ENCODE results near the gene MPPED2.
A peak's percentile ranks its signal among the peaks of the same experiment; 100 is the strongest.

The MPPED2 gene

DNA sequence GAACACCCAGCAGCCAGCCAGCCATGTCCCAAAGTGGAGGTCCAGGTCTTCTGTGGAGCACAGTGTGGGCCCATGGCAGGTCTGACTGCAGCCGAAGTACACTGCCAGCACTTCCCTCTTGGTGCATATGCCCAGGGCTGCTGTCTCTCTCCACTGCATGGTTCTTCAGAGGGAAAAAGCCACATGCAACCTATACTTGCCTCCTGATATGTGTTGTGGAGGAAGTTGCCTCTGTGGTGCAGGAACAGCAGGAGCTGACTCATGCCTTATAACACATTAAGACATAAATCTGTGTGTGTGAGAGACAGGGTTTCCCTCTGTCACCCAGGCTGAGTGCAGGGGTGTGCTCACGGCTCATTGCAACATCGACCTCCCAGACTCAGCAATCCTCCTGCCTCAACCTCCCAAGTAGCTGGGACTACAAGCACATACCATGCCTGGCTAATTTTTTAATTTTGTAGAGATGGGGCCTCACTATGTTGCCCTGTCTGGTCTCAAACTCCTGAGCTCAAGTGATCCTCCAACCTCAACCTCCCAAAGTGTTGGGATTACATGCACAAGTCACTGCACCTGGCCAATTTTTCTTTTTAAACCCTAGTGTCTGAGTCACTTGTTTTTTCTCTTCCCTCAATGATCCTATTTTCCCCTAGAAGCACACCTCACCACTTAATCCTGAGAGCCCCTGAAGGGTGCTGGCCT, 98.8 kb downstream of the MPPED2 start:
- TF ChIP-seq JUND (IDR thresholded peaks at IDR 0.05; ENCODE audit: low read depth): no peak
- no peak for DNase-seq (ENCODE audit: low read depth in 1 of 2, low spot score in 1 of 2)
- in situ Hi-C loops (cut with HindIII; ENCODE audit: low pct_unique_long_range_greater_than_20kb, low sequenced_read_pairs): no loop called here

DNA sequence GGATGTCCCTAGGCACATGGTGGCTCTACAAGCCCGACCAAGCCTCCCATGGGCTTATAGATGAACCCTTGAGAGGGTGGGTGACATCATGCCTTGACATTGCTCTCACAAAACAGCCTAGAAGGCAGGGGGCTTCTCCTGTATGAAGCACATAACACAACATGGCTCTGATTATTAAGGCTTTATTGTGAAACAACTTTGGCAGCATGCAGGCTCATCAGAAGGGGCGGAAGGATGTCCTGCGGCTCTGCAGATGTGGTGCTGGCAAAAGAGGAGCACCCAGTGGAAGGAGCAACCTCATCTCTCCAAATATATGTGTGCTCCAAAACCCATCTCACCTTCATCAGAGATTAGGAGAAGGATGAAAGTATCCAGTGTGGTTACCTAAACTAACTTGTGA, 100.4 kb downstream of the MPPED2 start:
- no peak for DNase-seq (ENCODE audit: low read depth in 1 of 2, low spot score in 1 of 2)
- in situ Hi-C loops (cut with HindIII; ENCODE audit: low pct_unique_long_range_greater_than_20kb, low sequenced_read_pairs): no loop called here
- TF ChIP-seq JUND (IDR thresholded peaks at IDR 0.05; ENCODE audit: low read depth): no peak

DNA sequence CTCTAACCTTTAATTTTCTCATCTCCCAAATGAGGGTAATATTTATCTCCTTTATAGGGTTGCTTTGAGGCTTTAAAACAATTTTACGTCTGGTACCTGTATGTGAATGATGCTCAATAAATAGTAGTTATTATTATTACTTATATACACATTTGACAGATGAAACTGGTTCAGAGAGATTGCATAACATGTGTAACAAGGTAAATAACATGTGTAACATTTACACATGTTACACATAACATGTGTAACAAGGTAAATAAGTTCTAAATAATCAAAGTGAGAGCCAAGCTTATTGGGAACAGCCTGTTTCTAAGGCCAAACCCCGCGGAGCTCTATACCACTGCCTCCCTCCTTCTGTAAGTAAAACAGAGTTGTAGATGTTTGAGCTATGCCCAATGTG, 100.9 kb downstream of the MPPED2 start:
- TF ChIP-seq JUND (IDR thresholded peaks at IDR 0.05; ENCODE audit: low read depth): no peak
- DNase-seq (ENCODE audit: low read depth in 1 of 2, low spot score in 1 of 2): no peak

DNA sequence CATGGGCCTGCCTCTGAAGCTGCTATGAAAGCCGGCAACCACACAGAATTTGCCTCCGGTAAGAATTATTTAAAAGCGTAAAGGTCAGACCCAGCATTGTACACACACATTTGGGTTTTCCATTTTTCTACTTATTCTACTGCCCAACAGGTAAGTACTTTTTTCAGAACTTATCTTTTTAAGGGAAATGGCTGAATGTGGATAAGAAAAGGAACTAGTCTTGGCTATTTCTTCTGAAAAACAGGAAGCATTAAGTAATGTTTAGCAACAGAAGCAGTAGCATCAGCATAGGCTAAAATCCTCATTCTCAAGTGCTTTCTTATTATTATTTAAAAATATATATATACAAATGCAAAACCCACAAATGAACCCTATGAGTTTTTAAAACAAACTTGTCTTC, 103.1 kb downstream of the MPPED2 start:
- in situ Hi-C loops (cut with HindIII; ENCODE audit: low pct_unique_long_range_greater_than_20kb, low sequenced_read_pairs): no loop called here
- DNase-seq (ENCODE audit: low read depth in 1 of 2, low spot score in 1 of 2): no peak
- no peak for TF ChIP-seq JUND (IDR thresholded peaks at IDR 0.05; ENCODE audit: low read depth)

More for the DNA sequence above, 100.9 kb downstream of the MPPED2 start:
- in situ Hi-C loops (cut with HindIII; ENCODE audit: low pct_unique_long_range_greater_than_20kb, low sequenced_read_pairs): no loop called here

DNA sequence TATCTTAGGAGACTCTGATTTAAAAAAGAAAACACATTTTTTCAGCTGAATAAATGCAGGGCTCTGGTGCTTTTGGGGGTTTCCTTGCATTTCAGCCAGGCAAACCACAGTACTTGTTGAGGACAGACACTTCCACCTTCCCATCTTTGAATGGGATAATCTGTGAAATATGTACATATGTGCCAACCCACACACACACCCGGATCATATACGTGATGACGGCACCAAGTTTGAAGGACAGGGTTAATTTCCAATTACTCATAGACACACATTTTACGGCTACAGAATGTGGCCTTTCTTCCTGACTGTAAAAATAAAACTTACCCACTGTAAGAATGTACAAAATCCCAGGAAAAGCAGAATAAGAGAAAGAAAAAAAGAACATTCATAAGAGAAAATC, 104.4 kb downstream of the MPPED2 start:
- in situ Hi-C loops (cut with HindIII; ENCODE audit: low pct_unique_long_range_greater_than_20kb, low sequenced_read_pairs): no loop called here
- no peak for TF ChIP-seq JUND (IDR thresholded peaks at IDR 0.05; ENCODE audit: low read depth)
- DNase-seq (ENCODE audit: low read depth in 1 of 2, low spot score in 1 of 2): no peak

DNA sequence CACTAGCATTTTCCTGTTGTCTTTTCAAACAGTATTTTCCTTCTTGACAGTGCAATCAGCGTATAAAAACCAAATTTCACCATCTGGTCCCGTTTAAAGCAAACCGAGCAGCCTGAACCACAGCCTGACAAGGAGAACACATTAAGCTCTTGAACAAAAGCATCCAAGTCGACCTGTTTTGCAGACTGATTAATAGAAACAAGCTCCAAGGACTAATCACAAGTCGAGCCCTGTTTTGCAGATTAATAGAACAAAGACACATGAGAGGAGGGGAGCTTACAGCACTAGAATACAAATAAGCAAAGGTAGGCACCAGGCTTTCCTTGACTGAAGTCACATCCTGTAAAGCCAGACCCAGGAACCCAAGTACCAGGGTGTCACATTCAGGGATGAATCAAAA, 104.8 kb downstream of the MPPED2 start:
- no peak for TF ChIP-seq JUND (IDR thresholded peaks at IDR 0.05; ENCODE audit: low read depth)
- no peak for DNase-seq (ENCODE audit: low read depth in 1 of 2, low spot score in 1 of 2)
- in situ Hi-C loops (cut with HindIII; ENCODE audit: low pct_unique_long_range_greater_than_20kb, low sequenced_read_pairs): no loop called here

DNA sequence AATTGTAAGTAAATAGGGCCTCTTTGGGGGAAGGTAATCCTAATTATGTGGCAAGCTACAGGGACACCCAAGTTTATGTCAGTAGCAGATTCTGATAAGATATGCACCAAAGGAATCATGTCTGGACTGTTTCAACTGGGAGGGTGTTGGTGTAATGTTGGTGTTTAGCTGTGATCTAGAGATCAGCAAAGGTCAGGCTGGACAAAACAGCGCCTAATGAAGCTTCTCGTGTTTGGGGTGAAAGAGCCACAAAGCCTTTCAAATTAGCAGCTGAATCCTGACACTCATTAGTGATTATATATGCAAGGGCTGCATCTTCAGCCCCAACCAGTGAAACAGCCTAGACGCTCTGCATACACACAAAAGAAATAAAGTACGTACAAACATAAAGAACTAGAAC, 106.3 kb downstream of the MPPED2 start:
- in situ Hi-C loops (cut with HindIII; ENCODE audit: low pct_unique_long_range_greater_than_20kb, low sequenced_read_pairs): no loop called here
- no peak for DNase-seq (ENCODE audit: low read depth in 1 of 2, low spot score in 1 of 2)
- no peak for TF ChIP-seq JUND (IDR thresholded peaks at IDR 0.05; ENCODE audit: low read depth)

DNA sequence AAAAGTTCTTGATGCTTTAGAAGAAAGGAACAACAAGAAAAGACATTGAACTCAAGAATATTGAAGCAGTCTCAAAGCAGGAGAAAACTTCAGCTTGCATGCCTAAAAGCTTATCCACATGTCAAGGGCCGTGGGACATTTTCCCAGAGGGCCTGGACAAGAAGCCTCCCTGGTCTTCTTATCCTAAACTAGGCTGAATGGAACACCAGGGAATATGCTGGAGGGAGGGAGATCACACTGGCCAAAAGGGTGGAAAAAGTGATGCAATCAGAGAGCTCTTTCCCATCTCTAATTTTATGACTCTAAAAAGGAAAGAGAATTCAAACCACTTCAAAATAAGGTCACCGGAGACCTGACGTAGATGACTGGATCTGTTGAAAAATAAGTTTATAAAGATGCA, 107.2 kb downstream of the MPPED2 start:
- TF ChIP-seq JUND (IDR thresholded peaks at IDR 0.05; ENCODE audit: low read depth): no peak
- DNase-seq (ENCODE audit: low read depth in 1 of 2, low spot score in 1 of 2): no peak
- in situ Hi-C loops (cut with HindIII; ENCODE audit: low pct_unique_long_range_greater_than_20kb, low sequenced_read_pairs): no loop called here

DNA sequence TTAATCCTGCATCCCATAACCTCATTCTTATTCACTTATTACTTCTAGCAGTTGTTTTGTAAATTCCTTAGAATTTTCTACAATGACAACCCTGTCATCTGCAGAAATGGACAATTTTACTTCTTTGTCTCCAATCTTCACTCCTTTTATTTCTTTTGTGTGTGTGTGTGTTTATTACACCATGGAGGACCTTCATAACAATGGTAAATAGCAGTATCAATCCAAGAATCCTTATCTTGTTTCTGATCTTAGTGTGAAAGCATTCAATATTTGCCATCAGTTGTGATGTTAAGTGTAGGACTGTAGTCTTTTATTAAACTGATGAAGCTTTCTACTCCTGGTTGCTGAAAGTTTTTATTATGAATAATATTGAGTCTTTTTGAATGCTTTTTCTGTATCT, 109.1 kb downstream of the MPPED2 start:
- DNase-seq (ENCODE audit: low read depth in 1 of 2, low spot score in 1 of 2): no peak
- in situ Hi-C loops (cut with HindIII; ENCODE audit: low pct_unique_long_range_greater_than_20kb, low sequenced_read_pairs): no loop called here
- TF ChIP-seq JUND (IDR thresholded peaks at IDR 0.05; ENCODE audit: low read depth): no peak

DNA sequence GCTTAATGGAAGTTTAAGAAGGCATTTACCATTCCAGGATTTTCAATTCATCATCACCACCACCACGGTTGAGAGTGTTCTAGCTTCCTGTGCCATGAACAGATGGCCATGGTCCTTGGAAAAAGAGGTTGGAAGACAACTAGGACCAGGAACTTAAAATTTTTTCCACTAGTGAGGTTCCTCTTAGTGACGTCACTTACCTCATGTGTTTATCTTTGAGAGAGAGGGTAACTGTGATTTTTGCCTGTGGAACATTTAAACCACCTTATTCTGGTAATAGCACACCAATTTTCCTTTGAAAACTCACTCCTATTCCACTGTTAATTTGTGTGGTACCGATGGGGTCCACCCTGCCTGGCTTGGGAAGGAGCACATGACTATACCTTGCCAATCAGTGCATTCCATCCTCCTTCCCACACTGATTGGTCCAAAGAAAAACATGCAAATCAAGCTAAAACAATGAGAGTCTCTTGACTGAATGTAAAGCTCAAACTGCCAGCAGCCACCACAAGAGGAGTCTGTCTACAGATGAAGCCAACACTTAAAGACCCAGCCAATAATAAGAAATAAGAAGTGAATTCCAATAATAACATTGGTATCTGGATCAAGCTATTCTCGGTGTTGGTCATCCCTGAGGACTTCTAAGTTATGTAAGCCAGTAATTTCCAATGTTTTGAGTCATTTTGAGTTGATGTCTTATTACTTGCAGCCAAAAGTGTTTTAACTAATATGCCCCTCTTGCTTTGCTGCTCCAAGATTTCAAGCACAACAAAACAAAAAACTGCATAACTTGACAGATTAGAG, 111.8 kb downstream of the MPPED2 start:
- peak in 1 of 2 experiments; percentile 20 for DNase-seq (ENCODE audit: low read depth in 1 of 2, low spot score in 1 of 2)
- TF ChIP-seq JUND (IDR thresholded peaks at IDR 0.05; ENCODE audit: low read depth): no peak
- in situ Hi-C loops (cut with HindIII; ENCODE audit: low pct_unique_long_range_greater_than_20kb, low sequenced_read_pairs): no loop called here

DNA sequence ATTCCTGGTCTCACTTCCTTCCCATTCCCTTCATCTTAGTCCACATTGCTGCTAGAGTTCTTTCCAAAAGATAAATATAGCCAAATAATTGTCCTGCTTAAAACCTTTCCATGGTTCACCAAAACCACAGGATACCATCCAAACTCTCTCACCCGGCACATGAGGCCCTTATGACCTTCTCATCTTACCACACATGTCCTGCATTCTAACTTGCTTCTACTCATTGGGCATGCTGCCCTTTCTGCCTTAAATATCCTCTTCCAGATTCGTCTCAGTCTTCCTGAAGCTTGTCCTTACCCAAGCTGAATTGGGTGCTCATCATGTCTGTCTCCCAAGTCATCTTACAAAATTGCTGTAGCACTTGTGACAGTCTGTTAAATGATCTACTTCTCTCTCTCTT, 114.9 kb downstream of the MPPED2 start:
- in situ Hi-C loops (cut with HindIII; ENCODE audit: low pct_unique_long_range_greater_than_20kb, low sequenced_read_pairs): no loop called here
- no peak for DNase-seq (ENCODE audit: low read depth in 1 of 2, low spot score in 1 of 2)
- TF ChIP-seq JUND (IDR thresholded peaks at IDR 0.05; ENCODE audit: low read depth): no peak

DNA sequence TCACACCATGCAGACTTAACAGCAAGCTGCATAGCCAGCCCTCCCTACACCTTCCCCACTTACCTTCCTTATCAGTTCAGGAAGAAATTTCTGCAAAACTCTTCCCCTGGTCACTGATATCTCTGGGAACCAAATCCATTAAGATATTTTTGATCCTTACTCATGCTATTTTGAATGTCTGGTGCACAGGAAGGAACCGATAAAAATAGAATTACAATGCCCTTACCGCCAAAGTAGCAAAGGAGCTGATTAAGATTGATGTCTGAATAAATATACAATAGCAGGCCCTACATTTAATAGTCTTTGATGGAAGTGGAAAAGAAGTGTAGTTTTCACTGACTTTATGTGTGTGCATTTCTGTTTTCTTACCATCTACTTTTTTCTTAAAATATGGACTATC, 117.3 kb downstream of the MPPED2 start:
- no peak for TF ChIP-seq JUND (IDR thresholded peaks at IDR 0.05; ENCODE audit: low read depth)
- DNase-seq (ENCODE audit: low read depth in 1 of 2, low spot score in 1 of 2): no peak
- in situ Hi-C loops (cut with HindIII; ENCODE audit: low pct_unique_long_range_greater_than_20kb, low sequenced_read_pairs): no loop called here

DNA sequence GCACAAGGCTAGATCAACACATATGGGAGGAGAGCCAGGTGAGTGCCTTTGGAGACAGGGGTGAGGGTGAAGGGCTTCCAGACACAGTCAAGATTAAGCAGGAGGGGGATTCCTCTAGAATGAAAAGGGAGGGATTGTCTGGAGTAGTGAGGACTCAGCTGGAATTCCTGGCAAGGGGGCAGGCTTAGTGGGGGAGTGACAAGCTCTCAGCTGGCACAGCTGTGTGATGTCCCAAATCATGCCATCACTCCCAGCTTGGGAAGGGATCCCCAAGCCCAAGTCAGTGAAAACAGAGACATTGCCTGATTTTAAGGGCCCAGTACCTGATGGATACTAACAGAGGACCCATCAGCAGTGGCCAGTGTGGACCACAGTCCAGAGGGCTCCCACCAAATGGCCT, 119.0 kb downstream of the MPPED2 start:
- no peak for DNase-seq (ENCODE audit: low read depth in 1 of 2, low spot score in 1 of 2)
- in situ Hi-C loops (cut with HindIII; ENCODE audit: low pct_unique_long_range_greater_than_20kb, low sequenced_read_pairs): no loop called here
- TF ChIP-seq JUND (IDR thresholded peaks at IDR 0.05; ENCODE audit: low read depth): no peak
